K562 (cell line): ENCODE results near the gene BRAP. TPM values are rescaled to one million over a fixed set of nuclear protein-coding genes. Genes with fewer than 3 reads are reported as not detected.
"Not testable (repeated sequence)": the region's sequence is repeated elsewhere in the genome, so short reads cannot be mapped to it uniquely, and the experiment has no call there.

ENCODE experiments used
- ATAC-seq: fragments of 200-7000 bp; cut with Tn5 transposase; 3 replicates; pipeline ENCODE4 v1.9.1; 2020; ENCODE audit warnings: moderate library complexity
- BruUV-seq: library from RNA; stranded (reverse); fragments of 400-500 nt; replicated peaks from 2 replicates; lab custom pipeline; 2021; lab: Mats Ljungman, UMichigan
- CTCF ChIA-PET: fragments of 300-600 bp; formaldehyde crosslinking; extraction: SDS; loops from one replicate; lab custom pipeline; 2021; ENCODE audit warnings: low intra/inter-chr PET ratio; lab: Yijun Ruan, JAX
- POLR2A ChIA-PET: fragments of 300-600, 350-650 bp; sonication (Branson Sonifier 250); formaldehyde crosslinking; extraction: SDS; loops from one replicate; lab custom pipeline; 2021; ENCODE audit warnings: antibody characterized with exemption, inconsistent platforms; lab: Yijun Ruan, JAX
- DNase-seq, 4 experiments: peaks; one replicate each; pipeline versions ENCODE4 v3.0.0 to v3.0.0-alpha.2; 2011 to 2018; ENCODE audit warnings: low spot score in 3 of 4, mixed read lengths in 3 of 4; ENCODE audit errors: extremely low read depth in 1 of 4
- FAIRE-seq: peaks from 2 replicates; lab custom pipeline; 2011; peaks lifted over from hg19 to GRCh38; lab: Jason Lieb, UNC
- H2AFZ ChIP-seq: 2 replicates; pipeline ENCODE4 v1.6.0; 2011; ENCODE audit warnings: low read depth, low read length, control low read depth, inconsistent platforms
- H3K27ac ChIP-seq: fragments of 200-600 bp; 3 replicates; pipeline ENCODE4 v1.8.0; 2011; ENCODE audit warnings: low read depth, mild to moderate bottlenecking, control low read depth, inconsistent platforms, low read length, moderate library complexity, mixed read lengths; ENCODE audit errors: extremely low read depth
- H3K27me3 ChIP-seq, 2 experiments: fragments of 300-600 bp in 1 of 2; 2 replicates in 1 of 2; 3 replicates in 1 of 2; pipeline versions ENCODE4 v1.6.0 to v1.8.0; 2011; ENCODE audit warnings: inconsistent platforms in 2 of 2, low read length in 2 of 2, mild to moderate bottlenecking in 1 of 2, mixed read lengths in 1 of 2, moderate library complexity in 1 of 2; ENCODE audit not compliant: control insufficient read depth in 2 of 2, insufficient read depth in 2 of 2
- H3K36me3 ChIP-seq: fragments of 300-600 bp; 3 replicates; pipeline ENCODE4 v1.8.0; 2011; ENCODE audit warnings: mild to moderate bottlenecking, low read length, inconsistent platforms; ENCODE audit not compliant: control insufficient read depth, insufficient read depth
- H3K4me1 ChIP-seq, 2 experiments: fragments of 200-600 bp in 1 of 2; replicated peaks in 1 of 2; 2 replicates in 1 of 2; 3 replicates in 1 of 2; pipeline versions ENCODE4 v1.5.1 to v1.8.0; 2011; ENCODE audit warnings: inconsistent platforms in 2 of 2, low read length in 2 of 2, mild to moderate bottlenecking in 1 of 2, mixed read lengths in 1 of 2, moderate library complexity in 1 of 2; ENCODE audit not compliant: control insufficient read depth in 2 of 2, insufficient read depth in 2 of 2
- H3K4me2 ChIP-seq: 2 replicates; pipeline ENCODE4 v1.6.1; 2011; ENCODE audit warnings: low read length, control low read depth, inconsistent platforms, mixed read lengths; ENCODE audit not compliant: insufficient read depth
- H3K4me3 ChIP-seq: fragments of 200-600 bp; sonication (generic), shearing (Covaris generic); 2 replicates; pipeline ENCODE4 v1.5.1; 2016; ENCODE audit warnings: control low read depth, inconsistent platforms
- H3K79me2 ChIP-seq: fragments of 200-600 bp; 3 replicates; pipeline ENCODE4 v1.8.0; 2011; ENCODE audit warnings: low read length, inconsistent platforms; ENCODE audit not compliant: control insufficient read depth, insufficient read depth
- H3K9ac ChIP-seq, 2 experiments: 2 replicates each; pipeline versions ENCODE4 v1.6.0 to v1.6.1; 2011; ENCODE audit warnings: low read depth in 2 of 2, low read length in 2 of 2, control low read depth in 1 of 2, inconsistent platforms in 1 of 2, mild to moderate bottlenecking in 1 of 2, mixed read lengths in 1 of 2; ENCODE audit not compliant: insufficient read depth in 1 of 2
- H3K9me1 ChIP-seq: one replicate; pipeline ENCODE4 v1.6.0; 2011; ENCODE audit warnings: inconsistent platforms, mild to moderate bottlenecking, low read length, moderate library complexity; ENCODE audit not compliant: control insufficient read depth, insufficient read depth
- H3K9me3 ChIP-seq: replicated peaks from 2 replicates; pipeline ENCODE4 v1.5.1; 2011; ENCODE audit warnings: low read depth, low read length, inconsistent platforms; ENCODE audit not compliant: control insufficient read depth, insufficient read depth
- H4K20me1 ChIP-seq: replicated peaks from 2 replicates; pipeline ENCODE4 v1.6.1; 2011; ENCODE audit warnings: low read length, inconsistent platforms, mixed read lengths; ENCODE audit not compliant: control insufficient read depth, insufficient read depth
- ADNP ChIP-seq: fragments of 200-800 bp; sonication (Bioruptor generic); IDR thresholded peaks from 2 replicates; pipeline ENCODE4 v1.6.1; 2016; ENCODE audit warnings: missing genetic modification characterization, missing compliant biosample characterization
- ARID2 ChIP-seq: fragments of 450-650 bp; IDR thresholded peaks from 2 replicates; pipeline ENCODE4 v1.6.1; 2017; ENCODE audit warnings: antibody characterized with exemption, mild to moderate bottlenecking
- BCOR ChIP-seq: fragments of 450-650 bp; IDR thresholded peaks from 2 replicates; pipeline ENCODE4 v1.6.1; 2016
- CBFA2T2 ChIP-seq: fragments of 450-650 bp; conservative IDR thresholded peaks from 2 replicates; pipeline ENCODE4 v1.6.1; 2017; ENCODE audit warnings: mild to moderate bottlenecking
- CBFA2T3 ChIP-seq: fragments of 450-650 bp; IDR thresholded peaks from 2 replicates; pipeline ENCODE4 v1.6.1; 2017
- DPF2 ChIP-seq: fragments of 450-650 bp; IDR thresholded peaks from 2 replicates; pipeline ENCODE4 v1.6.1; 2016
- LARP7 ChIP-seq: fragments of 450-650 bp; IDR thresholded peaks from 2 replicates; pipeline ENCODE4 v1.6.1; 2016
- SMARCA4 ChIP-seq: fragments of 450-650 bp; IDR thresholded peaks from 2 replicates; pipeline ENCODE4 v1.6.1; 2016
- TAL1 ChIP-seq: fragments of 450-650 bp; IDR thresholded peaks from 2 replicates; pipeline ENCODE4 v1.6.1; 2016; ENCODE audit warnings: mild to moderate bottlenecking
- ZNF384 ChIP-seq: IDR thresholded peaks from 2 replicates; pipeline ENCODE4 v1.6.1; 2012; ENCODE audit warnings: low read depth, low read length, improper control_type of control experiment
- WGBS: fragments of 100-300 bp; shearing (Covaris generic); methylation state at CpG from one replicate; pipeline ENCODE4 v1.1.6; 2016; ENCODE audit warnings: low coverage, mixed read lengths; ENCODE audit not compliant: insufficient coverage; ENCODE audit errors: missing lambda C conversion rate; 5-methylcytosine and 5-hydroxymethylcytosine counted together
- in situ Hi-C: fragments of 300-500 bp; cut with MboI; formaldehyde crosslinking; loops from 4 replicates; pipeline ENCODE4 v1.15.0; 2018; ENCODE audit warnings: inconsistent platforms, mixed read lengths
- intact Hi-C: fragments of 100-400 bp; cut with micrococcal nuclease; formaldehyde crosslinking; loops from 2 replicates; pipeline ENCODE4 v1.14.2; 2022
- polyA plus RNA-seq, 8 experiments: library from polyadenylated mRNA; depleted of rRNA in 4 of 8; stranded (reverse) in 5 of 8; unstranded in 3 of 8; fragments of >200 nt; fragmentation: Nextera tagmentation in 2 of 8; fragmentation: Illumina TruSeq in 1 of 8; extraction: Ambion mirVana in 2 of 8; extraction: Trizol in 1 of 8; gene quantifications; 2 replicates each; pipeline versions ENCODE4 v1.2.1 to v1.2.3, GENCODE V29; 2011 to 2014; ENCODE audit warnings: inconsistent platforms in 1 of 8, missing spikeins in 1 of 8
- total RNA-seq, 7 experiments: library from RNA; depleted of rRNA in 6 of 7; stranded (reverse); fragments of >200 nt in 6 of 7; fragmentation: Illumina TruSeq in 2 of 7; extraction: Trizol in 2 of 7; gene quantifications; 2 replicates each; pipeline versions ENCODE4 v1.2.1 to v1.2.3, GENCODE V29; 2011 to 2021; ENCODE audit warnings: low replicate concordance in 1 of 7

The BRAP gene
- total and polyA plus RNA-seq, 9 of the 15 experiments (the other 6 are each of a cell fraction or from before 2014, with no cell fraction given): 2.2 to 32.6 (median 27.5) TPM

DNA sequence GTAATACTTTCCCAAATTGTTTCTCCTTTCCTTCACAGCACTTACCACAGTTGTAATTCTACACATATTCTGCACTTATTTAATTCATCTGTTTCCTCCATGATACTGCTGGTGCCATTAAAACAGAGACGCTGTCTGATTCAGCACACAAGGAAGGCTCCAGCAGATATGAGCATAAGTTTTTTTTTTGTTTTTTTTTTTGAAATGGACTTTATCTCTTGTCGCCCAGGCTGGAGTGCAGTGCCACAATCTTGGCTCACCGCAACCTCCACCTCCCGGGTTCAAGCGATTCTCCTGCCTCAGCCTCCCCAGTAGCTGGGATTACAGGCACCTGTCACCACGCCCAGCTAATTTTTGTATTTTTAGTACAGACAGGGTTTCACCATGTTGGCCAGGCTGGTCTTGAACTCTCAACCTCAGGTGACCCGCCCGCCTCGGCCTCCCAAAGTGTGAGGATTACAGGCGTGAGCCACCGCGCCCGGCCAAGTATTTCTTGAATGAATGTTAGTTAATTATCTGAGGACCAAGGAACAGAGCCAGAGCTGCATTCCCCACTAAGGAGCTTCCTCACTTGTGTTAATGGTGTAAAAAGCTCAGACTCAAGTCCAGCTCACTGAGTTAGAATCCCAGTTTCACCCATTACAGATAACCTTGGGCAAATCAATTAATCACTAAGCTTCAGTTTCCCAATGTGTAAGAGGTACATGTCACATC is 1.1 kb downstream of the BRAP start:
- Histone ChIP-seq H3K9ac (peak overlapping the region; percentile 96 to 99), H3K79me2 (peaks cover 44% of the 10 kb centered on the region), H3K36me3 (peaks cover 42% of the 10 kb centered on the region; the same call in 2 of the 3 replicates), H3K4me1 (peaks cover 13 to 15% of the 10 kb centered on the region in 2 experiments; a peak in 4 of 5 replicates), H3K4me3 (peak overlapping the region; percentile 86), H3K4me2 (peak overlapping the region; percentile 100), H3K27ac (peak overlapping the region; percentile 97)
- 8% methylated on average over 13 of the region's 13 CpGs for WGBS
- ATAC-seq, H4K20me1 ChIP-seq, H2AFZ ChIP-seq, CTCF ChIA-PET, H3K9me1 ChIP-seq, FAIRE-seq, H3K9me3 ChIP-seq, BruUV-seq, H3K27me3 ChIP-seq: not testable (repeated sequence)
- peak in 1 of 4 experiments; percentile 12 for DNase-seq
- POLR2A ChIA-PET: interaction anchor here (0.6 to 1.6 kb wide), 3 partner anchors 12 to 57 kb away, joined by 3 to 5 read pairs (median 4); no protein-coding TSS in a partner anchor
- in situ Hi-C loops: loop anchor here (5.0 kb wide), 1 partner anchor 58 kb away; no protein-coding TSS in a partner anchor
- intact Hi-C loops: loop anchor here (5.0 to 10.0 kb wide), 2 partner anchors 277 to 350 kb away; partner anchors contain the start of gene SH2B3
- TF ChIP-seq ZNF384: peak; percentile 42; the same call in 1 of the 2 replicates
- TF ChIP-seq ADNP (tag): peak; percentile 49; the same call in 1 of the 2 replicates
- peak; percentile 53; the same call in 1 of the 2 replicates for TF ChIP-seq BCOR
- TF ChIP-seq CBFA2T2: peak; percentile 52
- 0 out of 2 replicates have a peak, but pooled peaks have one; percentile 20 for TF ChIP-seq ARID2
- TF ChIP-seq CBFA2T3: peak; percentile 76
- TF ChIP-seq LARP7: 0 out of 2 replicates have a peak, but pooled peaks have one; percentile 16
- TF ChIP-seq SMARCA4: 0 out of 2 replicates have a peak, but pooled peaks have one; percentile 17
- TF ChIP-seq DPF2: 0 out of 2 replicates have a peak, but pooled peaks have one; percentile 30
- TF ChIP-seq TAL1: peak; percentile 42; the same call in 1 of the 2 replicates
